Retina (tissue), 1 donor: ENCODE measurements around the gene PDHA1.

Experiments used
- DNase-seq: peaks from one replicate; pipeline ENCODE4 v3.0.0-alpha.2; 2016

PDHA1 gene

DNA sequence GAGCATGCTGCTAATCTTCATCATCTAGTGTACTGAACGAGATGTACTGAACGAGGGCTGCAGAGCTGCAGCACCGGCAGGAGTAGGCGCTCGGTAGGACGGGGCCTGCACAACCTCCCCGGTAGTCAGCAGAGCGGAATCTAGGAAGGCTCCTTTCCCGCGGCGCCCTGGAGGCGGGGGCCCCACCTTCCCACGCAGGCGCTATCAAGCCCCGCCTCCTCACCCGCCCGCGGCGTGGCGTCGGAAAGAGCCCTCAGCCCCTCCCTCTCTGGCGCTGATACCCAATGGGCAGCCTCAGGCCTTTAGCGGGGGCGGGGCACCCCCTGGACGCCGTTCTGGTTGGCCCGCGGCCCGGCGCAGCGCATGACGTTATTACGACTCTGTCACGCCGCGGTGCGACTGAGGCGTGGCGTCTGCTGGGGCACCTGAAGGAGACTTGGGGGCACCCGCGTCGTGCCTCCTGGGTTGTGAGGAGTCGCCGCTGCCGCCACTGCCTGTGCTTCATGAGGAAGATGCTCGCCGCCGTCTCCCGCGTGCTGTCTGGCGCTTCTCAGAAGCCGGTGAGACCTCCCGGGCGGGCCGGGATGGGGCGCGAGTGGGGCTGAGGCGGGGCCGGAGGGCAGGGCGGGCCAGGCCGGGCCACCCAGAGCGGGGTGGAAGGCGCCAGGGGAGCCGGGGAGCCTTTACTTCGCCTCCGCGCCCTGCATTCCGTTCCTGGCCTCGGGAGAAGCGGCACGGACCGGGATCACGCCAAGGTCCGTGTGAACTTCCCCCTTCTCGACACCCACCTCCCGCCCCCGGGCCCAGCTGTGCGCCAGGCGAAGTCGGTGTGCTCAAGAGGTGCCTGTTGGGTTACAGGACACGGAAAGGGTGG is at the start of gene PDHA1:
TSS of gene PDHA1 (plus strand) at position 393 of the 874 bp plus-strand sequence. CDS start at position 504, 111 bp downstream.
- DNase-seq, result peak; percentile 91

DNA sequence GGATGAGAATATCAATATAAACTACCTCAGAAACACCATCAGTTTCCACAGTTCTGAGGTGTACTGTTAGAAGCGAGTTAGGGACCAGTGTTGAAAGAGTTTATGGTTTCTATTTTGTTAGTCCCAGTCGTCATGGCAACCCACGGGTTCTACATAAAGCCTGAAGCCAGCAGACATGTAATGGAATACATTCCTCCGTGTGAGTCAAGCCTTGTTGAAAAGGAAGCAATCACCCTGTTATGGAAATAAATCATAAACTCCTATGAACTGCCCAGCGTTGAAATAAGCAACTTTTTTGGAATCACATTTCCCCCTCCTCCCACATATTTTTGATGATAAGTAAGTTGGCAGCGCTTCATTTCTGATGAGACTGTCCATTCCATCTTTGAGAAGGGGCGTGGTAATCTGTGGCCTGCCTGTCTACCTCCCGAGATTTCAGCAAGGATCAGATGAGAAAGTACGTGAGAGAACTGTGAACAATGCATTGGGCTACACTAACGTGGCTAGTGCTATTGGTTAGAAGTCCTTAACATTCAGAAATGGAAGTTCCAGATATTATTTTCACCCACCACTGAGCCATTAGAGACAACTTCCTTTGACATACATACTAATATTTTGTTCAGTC is 40.4 kb upstream of the PDHA1 start:
- DNase-seq, result no peak

DNA sequence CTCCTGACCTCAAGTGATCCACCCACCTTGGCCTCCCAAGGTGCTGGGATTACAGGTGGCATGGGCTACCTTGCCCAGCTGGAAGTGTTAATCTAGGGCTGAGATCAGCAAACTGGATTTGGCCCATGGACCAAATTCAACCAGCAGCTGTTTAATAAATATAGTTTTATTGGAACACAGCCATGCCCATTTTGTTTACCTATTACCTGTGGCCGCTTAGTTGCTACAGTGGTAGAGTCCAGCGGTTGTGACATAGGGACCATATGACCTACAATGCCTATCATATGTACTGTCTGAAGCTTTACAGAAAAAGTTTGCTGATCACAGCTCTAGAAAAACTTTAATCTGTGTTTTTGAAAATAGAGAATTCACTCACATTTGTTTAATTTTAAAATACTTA is 17.2 kb upstream of the PDHA1 start:
- DNase-seq, result no peak

DNA sequence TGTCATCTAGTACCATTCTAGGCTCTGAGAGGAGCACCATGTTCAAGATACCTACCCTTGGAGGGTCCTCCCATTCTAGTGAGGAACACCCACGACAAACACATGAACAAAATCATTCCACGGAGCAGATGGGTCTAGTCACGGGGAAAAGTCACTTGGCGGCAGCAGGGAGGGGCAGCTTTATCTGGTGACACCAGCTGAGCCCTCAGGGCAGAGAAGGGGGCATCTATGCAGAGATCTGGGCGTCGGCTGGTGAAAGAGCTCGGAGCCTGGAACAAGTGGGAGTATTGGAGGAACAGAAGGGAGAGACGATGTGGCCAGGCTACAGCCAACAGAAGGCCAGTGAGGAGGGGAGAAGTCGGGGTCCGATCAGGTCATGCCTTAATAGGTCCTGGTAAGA is 11.9 kb upstream of the PDHA1 start:
- DNase-seq, result no peak

DNA sequence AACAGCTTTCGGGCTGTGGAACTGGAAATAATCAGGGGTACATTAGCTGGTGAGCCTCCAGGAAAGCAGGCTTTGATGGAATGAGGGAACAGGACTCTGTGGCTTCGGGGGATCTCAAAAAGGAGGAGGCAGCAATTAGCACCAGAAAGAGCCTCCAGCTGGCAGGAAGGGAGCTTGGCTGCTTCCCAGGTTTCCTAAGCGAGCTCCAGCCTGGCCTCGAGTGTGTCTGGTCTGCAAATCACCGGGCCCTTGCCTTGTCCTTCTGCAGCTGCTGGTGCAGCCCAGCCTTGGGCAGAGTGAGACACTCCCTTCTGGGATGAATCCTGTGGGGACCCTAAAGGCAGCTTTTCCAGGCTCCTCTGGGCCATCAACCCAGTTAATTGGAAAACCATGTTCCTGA is 10.7 kb upstream of the PDHA1 start:
- DNase-seq, result no peak

DNA sequence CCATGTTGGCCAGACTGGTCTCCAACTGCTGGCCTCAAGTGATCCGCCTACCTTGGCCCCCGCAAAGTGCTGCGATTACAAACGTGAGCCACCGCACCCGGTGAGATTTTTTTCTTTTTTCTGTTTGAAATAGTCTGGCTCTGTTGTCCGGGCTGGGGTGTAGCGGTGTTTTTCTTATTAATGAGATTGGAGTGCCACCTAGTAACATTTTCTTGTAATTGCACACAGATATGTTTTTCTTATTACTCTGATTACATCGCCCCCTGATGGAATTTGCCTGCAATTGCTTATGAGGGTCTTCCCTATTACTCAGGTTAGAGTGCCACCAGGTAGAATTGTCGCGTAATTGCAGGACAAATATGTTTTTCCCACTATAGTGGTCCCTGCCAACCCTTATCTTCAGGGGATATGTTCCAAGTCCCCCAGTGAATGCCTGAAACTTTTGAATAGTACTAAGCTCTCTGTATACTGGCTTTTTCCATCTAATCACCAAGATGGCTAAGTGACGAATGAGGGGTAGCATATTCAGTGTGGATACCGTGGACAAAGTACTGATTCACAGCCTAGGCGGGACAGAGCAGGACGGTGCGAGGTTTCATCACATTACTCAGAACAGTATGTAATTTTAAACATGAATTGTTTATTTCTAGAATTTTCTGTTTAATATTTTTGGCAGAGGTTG is 8.6 kb upstream of the PDHA1 start:
- DNase-seq, result no peak

DNA sequence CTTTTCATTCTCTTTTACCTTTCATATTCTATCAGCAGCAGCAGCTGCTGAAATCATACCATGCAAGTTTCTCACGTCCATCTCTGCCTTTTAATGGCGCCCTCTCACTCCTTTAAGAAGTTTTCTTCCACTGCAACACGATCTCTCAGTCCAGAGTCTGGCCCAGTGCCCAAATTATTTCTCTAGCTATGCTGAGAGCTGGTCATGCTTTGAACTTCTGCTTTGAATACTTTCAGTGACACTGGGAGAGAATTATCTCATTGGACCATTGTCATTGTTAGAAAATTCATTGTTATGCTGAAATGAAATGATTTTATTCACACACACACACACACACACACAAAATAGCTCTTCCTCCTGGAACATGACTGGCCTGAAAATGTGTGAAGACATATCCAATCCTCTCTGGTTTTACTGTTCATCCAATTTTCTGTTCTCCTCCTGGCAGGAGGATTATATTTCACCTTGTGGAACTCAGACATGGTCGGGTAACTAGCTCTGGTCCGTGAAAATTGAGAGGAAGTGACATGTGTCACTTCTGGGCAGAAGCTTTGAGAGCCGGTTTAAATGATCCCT is 1.3 kb upstream of the PDHA1 start:
- DNase-seq, result no peak

DNA sequence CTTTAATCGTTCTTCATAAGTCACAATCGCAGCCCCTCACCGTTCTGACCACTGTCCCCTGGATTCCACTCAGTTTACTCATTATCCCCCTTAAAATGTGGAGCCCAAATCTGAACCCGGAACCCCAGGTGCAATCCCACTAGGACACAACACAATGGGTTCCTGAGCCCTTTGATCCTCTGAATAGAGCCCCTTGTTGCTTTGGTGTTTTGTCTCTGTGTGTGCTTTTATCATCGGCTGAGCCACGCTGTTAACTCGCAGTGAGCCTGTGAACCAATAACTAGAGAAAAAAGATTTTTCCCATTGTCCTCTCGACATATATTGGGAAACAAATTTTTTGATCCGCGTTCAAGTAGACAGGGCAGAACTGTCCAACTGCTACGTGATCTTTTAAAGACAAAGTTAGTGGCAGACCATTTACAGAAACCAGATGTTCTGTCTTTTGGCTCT is 617 bp upstream of the PDHA1 start:
- no peak for DNase-seq

DNA sequence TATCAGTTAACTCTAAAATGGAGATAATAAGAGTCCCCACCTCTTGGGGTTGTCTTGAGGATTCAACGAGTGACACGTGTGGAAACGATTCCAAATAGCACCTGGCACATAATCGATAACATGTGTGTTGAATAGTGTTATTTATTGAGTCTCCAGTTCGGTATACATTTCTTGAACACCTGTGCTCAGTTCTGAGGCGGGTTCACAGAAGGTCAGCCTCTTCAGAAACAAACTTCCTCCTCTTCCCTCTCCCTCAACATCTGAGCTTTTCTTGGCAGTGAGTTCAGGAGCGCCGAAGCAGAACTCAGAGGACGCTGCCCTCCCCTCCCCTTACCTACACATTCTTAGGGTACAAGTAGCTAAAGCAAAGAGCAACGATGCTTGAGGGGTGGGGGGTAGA is 934 bp downstream of the PDHA1 start:
- DNase-seq, result no peak

DNA sequence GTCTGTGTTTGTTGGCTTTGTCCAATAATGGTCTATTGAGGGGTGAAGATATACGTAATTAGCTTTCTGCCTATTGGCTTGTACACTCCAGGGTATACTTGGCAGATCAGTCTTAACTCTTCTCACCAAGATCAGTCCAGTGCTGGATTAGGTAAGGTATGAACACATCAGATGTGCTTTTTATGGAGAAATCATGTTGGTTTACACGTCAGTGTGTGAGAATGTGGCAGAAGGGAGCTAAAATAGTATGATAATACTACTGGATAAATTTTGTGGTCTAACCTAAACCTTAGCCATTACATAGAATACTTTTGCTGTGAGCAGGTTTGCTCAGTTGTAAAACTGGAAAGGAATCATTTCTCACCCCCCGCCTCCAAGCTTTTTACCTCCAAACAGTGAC is 4.2 kb downstream of the PDHA1 start:
- DNase-seq, result no peak

DNA sequence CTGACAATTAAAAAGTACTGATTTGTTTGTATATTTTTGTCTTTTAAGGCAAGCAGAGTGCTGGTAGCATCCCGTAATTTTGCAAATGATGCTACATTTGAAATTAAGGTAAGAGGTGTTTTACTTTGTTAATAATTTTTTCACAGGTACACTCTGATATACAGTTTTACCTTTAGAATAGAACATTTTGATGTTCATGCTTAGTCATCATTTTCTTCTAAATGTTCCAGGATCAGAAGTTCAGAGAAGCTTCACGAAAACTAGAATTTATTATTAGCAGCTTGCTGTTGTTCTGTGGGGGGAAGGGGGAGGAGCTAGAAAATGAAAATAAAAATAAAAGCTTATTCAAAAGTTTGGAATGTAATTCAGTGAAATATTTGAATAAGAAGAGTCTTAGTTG is 5.5 kb downstream of the PDHA1 start:
- DNase-seq, result no peak

DNA sequence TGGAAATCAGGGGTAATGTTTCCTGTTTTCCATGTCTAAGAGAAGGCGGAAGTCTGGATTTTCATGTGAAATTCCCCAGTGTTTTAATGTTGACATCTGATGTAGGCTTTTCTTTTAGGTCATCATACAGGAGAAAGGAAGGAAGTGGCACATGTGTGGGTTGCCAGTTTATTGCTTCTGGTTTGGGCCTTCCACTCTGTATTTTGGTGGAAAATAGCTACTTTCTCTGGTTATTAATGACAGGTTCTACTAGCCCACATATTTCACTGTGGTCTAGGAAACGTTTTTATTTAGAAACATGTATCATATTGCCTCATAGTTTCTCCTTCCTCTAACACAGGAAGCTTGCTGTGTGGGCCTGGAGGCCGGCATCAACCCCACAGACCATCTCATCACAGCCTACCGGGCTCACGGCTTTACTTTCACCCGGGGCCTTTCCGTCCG is 7.2 kb downstream of the PDHA1 start:
- no peak for DNase-seq

DNA sequence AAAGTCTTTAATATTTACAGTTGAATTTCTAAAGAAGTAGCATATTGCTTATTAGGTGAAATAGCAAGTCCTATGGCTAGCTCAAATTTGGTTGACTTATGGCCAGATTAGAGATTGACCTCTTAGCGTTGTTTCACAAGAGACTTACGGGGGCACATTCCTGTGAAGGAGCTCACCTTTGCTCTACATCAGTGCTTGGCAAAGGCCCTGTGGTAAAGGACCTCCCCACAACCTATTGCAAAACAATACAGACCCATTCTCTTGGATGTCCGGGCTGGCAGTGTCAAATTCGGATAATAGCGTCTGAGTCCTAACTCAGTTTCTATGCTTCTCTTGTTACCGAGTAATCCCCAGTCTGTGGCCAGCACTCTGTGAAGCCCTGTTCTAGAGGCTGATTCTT is 10.9 kb downstream of the PDHA1 start:
- no peak for DNase-seq

DNA sequence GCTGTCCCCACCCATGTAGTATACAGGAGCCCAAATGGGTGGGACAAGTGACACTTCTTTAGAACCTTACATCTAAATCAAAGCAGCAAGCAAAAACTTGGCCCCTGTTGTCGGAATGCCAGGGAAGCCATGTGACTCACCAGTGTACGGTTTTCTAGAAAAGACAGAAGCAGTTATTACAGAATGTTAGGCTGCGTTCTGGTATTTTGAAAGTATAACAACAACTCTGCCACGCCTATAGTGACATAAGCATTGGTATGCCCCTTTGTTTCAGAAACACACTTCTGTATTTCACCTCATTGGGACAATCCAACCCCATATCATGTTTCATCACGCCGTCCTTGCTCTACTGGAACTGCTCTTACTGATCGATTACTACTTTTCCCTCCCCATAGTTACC is 14.8 kb downstream of the PDHA1 start:
- DNase-seq, result no peak

DNA sequence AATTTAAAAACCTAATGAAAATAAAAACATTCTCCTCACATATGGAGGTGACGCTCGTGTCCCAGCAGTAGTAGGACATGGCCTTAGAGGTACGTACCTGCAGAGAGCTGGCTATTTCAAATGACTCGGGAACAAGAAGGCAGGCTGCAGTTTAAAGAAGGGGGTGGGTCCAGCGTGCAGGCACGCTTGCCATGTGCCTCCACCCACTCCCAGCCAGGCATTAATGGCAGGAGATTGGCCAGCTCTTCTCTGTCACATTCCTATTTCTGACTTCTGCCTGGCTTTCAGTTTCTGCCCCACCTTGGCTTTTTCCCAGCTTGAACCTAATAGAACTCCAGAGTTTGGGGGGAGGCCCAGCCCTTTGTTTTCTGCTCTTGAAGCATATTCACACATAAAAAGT is 17.2 kb downstream of the PDHA1 start:
- no peak for DNase-seq

DNA sequence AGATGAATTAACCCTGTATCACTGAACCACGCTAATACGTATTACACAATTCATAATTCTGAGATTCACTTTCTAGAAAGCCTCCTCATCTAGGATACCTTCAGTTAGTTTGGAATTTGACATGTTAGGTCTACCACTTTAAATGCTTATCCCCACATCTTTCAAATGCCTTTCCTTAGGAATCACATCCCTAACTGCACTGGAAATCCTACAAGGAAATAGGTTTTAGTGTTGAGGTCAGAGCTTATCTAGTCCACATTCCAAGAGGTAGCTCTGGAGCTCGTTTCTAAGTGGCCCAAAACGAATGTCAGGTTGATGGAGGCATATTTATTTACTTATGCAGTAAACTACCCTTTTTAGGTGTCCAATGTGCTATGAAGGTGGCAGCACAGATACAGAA is 18.0 kb downstream of the PDHA1 start:
- no peak for DNase-seq

DNA sequence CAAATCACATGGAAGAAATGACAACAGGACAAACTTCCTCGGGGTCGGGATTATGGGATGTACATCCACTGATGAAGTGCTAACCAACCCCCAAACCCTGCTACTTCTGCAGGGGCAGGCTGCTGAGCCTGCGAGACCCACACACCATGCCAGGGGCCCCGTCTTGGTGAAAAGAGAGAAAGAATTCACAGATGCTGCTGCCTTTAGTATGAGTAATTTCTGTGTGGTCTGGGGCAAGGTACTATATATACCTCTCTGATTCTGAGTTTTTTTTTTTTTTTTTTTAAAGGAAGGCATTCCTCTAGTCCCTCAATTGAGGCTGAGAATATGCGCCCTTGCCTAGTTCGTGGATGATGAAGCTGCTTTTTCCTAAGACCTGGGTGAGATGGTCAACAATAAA is 24.8 kb downstream of the PDHA1 start:
- DNase-seq, result no peak

DNA sequence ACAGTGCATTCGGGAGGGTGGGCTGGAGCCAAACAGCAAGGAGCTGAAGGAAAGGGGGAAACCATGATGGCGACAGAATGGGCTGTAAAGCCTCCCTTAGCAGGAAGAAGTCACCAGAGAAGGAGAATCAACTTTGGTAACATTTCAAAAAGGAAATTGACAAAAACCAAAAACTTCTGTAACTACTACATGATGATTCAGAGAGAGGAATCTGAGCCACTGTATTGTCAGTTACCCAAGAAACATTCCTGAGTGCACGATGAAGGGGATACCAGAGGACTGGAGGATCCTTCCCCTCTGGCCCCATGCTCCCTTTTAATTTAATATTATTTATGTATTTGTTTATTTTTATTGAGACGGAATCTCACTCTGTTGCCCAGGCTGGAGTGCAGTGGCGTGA is 26.3 kb downstream of the PDHA1 start:
- no peak for DNase-seq

DNA sequence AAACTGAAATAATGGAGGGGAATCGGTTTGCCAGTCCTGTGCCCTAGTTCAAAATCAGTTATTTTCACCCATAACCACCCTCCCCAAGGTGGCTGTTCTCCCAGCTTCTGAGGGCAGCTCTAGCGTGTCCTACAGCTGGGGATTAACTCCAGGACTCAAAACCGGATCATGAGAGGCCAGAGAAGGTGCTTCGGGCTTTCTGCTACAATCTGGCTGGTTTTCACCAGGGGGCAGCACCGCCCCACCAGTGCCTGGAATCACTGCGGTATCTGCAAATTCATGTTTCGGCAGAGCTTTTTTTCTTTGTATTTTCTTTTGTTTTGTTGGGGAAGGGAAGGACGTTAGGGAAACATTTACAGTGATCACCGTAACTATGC is 28.4 kb downstream of the PDHA1 start:
- DNase-seq, result peak; percentile 78

DNA sequence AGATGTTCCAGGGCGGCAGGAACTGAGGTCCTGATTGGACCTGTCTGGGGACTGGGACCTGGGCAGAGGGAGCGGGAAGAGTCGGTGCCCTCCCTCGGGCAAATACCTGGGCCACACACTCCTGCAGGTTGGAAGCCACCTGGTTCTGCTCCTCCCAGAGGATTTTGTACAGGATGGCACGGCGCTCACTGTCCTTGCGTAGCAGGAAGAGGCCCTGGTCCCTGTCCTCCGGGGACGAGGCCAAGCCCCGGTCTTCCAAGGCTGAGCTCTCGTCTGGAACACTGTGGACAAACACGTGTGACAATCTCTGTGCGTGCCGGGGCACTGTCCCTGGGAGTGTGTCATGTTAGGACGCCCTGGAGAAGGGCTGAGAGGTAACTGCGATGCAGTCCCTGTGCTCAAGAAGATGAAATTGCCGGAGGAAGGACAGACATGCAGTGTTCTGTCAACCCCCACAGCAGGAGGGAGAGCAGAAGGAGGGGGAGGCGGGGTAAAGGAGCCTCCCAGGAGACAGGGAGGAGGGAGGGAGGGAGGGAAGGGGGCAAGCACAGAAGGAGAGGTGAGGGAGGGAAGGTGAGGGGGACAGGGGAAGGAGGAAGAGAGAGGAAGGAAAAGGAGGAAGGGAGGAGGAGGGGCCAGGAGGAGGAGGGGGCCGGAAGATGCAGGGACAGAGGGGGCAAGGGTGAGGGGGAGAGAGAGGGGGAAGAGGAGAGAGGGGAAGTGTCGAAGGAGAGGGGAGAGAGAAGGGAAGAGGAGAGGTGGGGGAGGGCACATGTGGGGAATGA is 29.0 kb downstream of the PDHA1 start:
- DNase-seq, result peak; percentile 59

DNA sequence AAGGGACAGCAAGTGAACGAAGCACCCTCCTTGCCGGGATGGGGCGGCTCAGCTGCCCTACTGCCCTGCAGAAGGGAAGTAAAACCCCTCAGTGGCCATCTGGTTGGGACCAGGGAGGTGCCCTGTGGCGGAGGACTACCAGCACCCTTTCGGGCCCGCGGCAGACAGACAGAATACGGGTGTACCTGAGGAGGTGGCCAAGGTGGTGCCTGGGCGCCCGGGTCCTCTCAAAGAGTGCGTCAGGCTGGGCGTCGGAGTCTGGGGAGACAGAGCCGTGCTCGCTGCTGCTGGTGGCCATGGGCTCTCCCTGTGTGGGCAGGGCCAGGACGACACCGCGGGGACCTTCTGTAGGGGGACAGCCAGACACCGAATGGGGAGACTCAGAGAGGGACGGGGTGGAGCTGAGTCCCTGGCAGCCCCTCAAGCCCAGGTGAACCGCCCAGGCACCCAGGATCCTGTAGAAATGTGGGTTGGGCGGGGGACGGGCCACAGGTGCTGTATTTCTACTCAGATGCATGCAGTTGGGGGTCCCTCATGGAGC is 29.7 kb downstream of the PDHA1 start:
- peak; percentile 28 for DNase-seq

DNA sequence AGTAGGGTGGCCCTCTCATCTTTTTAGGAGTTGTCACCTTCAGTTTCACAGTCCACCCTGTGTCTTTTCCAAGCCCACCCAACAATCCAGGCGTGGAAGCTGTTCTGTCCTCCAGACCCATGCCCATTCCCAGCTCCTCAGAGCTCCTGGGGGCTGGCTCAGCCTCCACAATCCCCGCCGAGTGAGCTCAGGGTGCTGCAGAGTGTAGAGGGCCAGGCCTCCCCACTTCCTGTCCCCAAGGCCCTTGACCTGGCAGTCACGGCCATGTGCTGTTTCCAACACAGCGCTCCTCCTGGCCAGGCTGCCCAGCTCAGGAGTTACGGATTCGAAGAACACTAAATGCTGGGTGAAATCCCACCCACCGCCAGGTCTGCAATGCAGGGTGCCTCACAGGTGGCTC is 31.8 kb downstream of the PDHA1 start:
- no peak for DNase-seq
